HG03025 (cell line): ENCODE results near the gene HLA-DOA.
A peak's percentile ranks its signal among the peaks of the same experiment; 100 is the strongest.

Experiments
- ATAC-seq: cut with Tn5 transposase; IDR thresholded peaks from one replicate; pipeline ENCODE4 v1.9.1; 2021; ENCODE audit warnings: mild to moderate bottlenecking, moderate library complexity; ENCODE audit not compliant: unreplicated experiment, low FRiP score

HLA-DOA gene

DNA sequence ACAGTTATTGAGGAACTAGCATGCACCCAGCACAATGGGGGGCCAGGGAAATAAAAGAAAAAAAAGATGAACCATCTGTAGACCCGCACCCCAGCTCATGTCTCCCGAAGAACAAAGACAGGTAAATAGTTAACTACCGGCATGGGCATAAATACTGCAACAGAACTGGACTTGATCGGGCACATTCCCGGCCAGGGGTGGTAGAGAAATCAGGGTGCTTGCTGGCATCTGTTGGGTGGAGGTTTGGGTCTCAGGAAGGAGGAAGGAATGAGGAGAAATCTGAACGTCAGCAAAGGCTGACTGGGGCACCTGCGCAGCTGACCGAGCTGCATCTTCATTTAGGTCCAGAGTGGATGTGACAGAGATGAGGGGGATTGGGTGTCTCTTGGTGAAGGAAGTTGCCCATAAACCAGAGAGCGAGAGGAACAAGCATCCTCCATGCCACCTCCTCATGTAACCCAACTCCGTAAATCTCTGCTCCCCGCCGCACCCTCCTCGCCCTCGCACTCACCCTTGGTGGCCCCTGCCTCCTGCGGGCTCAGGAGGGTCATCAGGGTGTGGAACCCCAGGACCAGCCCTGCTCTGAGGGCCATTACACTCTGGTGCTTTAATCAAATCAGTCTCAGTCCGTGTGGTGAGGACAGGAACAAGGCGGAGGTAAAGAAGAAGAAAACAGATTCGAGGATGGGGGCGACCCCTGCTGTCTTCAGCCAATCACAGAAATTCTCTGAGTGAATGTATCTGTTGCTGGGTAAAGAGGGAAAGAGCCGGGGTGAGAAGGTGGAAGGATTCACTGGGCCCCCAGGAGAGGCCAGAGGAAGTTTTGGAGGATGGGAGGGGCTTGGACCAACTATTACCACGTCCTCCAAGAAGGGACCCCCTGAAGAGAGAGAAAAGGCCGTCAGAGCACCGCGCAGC lies at the start of gene HLA-DOA:
HLA-DOA (minus strand) TSS at position 648 of the 918 bp plus-strand sequence.
- no peak for ATAC-seq

DNA sequence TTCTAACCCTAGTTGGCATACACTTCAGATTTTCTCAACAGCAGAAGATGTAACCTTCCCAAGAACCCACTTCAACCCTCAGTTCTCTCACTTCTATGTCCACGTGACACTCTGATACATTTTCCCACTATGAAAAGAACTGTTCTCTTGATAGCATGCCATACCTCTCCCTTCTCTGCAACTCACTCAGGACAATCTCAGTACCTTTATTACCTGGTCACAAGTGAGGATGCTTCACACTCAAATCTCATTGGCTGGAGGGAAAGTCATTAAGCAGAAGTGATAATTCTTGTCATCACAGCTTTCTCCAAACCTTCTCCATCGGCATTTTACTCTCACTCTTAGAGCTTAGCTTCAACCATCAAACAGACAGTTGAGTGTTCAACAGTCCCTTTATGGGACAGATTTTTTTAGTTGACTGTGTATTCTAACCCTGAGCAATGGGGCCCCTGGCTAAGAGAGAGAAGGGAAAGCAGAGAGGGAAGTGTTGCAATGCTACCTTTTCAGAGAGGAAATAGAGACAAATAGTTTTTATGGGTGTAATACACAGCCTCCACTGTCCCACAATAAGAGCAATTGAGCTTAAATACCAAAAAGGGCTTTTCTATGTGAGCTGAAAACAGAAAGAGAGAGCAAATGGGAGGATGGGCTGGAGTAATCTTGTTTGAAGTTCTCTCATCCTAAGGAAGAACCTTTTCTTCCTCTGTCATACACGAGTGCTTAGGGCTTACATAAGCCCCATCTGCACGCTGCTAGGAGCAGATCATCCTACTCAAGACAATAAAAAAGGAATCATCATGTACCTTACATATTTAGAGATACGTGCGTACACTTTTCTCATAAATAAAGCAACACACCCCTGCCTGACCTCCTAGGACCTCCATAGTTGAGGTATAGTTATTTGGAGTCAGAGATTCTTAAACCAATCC lies 48.1 kb upstream of the HLA-DOA start:
- no peak for ATAC-seq

DNA sequence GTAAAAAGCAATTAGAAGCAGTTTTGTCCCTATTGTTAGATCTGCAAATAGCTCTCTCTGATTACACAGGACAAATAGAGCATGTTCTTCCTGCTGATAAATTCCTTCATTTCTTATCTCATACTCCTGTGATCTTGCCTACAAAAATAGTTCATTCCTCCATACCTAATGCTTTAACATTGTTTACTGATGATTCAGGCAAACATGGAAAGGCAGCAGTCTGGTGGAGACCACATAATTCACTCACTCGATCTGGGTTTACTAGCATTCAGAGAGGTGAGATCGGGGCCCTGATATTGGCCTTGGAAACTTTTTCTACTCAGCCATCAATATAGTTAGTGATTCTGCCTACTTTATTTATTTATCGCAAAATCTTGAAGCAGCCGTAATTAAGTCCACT lies 43.8 kb upstream of the HLA-DOA start:
- ATAC-seq = no peak

DNA sequence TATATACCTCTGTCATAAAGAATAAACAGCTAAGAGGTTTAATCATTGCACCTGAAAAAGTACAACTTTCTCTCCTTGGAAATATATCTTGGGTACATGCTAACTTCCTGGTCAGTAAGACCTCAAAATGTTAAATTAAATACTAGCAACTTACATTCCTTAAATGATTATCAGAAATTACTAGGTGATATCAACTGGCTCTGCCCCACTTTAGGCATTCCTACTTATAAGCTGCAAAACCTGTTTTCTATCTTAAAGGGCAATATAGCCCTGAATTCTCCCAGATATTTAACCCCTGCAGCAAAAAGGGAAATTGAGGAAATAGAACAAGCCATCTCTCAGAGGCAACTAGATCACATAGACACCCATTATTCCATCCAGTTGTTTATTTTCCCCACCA lies 43.2 kb upstream of the HLA-DOA start:
- no peak for ATAC-seq

DNA sequence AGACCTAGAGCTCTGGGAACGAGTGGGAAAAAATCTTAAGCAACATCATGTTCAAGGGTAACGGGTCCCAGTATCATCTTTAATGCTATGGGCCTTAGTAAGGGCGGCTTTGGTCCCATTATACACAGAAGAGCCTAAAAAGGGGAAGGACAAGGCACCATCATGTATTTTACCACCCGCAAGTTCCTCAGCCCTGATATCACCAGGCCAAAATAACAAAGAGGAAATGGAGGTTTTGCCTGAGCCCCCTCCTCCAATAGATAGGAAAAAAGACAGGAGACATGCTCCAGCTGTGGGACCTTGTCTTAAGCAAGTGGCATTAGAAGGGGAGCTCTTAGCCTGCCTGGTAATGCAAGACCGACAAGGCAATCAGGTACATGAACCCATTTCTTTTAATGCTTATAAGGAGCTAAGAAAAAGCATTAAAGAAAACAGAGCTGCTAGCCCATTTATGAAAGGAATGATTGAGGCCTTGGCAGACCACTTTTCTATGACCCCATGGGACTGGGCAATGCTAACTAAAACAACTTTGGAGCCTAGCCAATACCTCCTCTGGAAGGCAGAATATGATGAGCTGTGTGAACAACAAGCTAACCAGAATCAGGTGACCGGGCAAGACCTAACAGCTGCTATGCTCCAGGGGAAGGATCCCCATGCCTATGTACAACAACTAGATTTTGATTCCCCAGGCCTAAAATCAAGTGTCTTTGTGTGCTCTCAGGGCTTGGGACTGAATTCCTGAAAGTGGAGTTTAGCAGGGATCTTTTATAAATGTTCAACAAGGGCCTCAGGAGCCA lies 40.8 kb upstream of the HLA-DOA start:
- no peak for ATAC-seq

DNA sequence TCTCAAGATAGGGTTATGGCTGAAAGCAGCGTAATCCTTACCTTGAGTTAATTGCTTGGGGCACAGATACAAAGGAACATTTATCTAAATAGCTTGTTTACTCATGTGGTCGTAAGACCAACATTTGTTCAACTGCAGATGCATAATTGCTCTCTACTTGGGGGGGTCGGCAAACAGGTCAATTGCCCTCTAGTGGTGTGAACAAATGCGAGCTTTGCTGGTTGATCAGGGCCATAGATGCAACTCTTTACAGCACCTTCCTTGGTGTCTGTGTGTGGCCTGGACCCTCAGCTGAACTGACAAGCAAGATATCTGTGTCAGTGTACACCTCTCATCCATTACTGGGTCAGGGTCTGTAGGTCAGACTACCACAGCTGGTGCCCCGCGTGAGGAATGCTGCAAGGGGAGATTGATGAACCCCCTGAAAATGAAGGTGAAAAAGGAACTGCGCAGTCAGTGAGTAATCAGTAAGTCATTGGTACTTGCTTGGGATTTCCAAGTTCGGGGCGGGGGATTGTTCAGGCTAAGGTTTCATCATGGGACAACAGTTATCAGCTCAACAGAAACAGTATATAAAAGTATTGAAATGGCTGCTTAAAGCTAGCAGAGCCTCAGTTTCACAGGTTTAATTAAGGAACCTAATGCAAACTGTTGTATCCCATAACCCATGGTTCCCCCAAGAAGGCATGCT lies 40.1 kb upstream of the HLA-DOA start:
- ATAC-seq = no peak

DNA sequence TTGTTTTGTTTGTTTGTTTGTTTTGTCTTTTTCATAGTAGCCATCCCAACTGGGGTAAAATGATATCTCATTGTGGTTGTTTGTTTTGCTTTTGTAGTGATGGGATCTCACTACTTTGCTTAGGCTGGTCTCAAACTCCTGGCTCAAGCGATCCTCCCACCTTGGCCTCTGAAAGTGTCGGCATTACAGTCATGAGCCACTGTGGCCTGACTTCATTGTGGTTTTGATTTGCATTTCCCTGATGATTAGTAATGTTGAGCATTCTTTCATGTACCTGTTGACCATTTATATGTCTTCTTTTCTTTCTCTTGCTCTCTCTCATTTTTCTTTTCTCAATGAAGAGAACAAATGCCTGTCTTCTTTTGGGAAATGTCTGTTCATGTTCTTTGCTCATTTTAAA lies 30.8 kb upstream of the HLA-DOA start:
- ATAC-seq = no peak

DNA sequence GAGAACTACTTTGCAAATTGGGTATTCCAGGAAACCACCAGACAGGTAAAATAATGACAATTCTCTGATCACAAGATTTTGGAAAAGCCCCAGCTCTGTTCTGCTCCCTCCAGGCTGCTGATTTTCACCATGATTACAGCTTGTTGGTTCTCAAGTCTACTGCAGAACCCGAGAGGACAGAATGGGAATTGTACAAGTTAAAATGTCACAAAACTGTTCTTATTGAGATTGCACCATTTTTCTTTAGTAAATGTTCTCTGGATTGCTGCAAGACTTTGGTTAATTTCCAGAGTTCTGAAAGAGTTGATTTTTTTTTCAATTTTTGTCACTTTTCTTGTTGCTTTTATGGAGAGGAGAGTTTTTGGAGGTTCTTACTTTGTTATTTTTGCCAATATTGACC lies 27.1 kb upstream of the HLA-DOA start:
- ATAC-seq = no peak

DNA sequence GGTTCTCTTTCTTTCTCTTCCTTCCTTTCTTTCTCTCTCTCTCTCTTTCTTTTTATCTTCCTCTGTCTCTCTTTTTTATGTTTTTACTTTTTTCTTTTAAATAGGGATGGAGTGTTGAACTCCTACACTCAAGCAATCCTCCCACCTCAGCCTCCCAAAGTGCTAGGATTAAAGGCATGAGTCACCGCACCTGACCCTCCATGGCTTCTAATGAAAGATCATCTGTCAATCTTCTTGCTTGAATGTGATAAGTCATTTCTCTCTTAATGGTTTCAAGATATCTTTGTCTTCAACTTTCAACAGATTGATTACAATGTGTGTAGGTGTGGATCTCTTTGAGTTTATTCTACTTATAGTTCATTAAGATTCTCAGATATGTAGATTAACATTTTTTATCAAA lies 25.2 kb upstream of the HLA-DOA start:
- ATAC-seq = no peak

DNA sequence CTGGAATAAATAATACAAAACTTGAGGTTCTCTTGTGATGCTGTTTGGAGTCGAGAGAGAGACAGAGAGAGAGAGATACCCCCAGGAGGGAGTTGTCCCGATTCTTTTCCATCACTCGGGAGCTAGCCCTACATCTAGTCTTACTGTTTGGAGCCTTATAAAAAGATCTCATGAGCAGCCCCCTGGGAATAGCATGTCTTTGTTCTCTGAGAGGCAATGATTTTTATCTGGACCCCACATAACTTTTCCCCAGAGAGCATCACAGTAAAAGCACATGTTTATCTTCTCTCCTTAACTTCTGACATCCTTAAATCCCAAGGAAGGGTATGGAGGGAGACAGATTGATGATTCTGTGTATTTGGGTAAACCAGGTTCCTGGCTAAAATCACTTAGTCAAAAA lies 20.9 kb upstream of the HLA-DOA start:
- no peak for ATAC-seq

DNA sequence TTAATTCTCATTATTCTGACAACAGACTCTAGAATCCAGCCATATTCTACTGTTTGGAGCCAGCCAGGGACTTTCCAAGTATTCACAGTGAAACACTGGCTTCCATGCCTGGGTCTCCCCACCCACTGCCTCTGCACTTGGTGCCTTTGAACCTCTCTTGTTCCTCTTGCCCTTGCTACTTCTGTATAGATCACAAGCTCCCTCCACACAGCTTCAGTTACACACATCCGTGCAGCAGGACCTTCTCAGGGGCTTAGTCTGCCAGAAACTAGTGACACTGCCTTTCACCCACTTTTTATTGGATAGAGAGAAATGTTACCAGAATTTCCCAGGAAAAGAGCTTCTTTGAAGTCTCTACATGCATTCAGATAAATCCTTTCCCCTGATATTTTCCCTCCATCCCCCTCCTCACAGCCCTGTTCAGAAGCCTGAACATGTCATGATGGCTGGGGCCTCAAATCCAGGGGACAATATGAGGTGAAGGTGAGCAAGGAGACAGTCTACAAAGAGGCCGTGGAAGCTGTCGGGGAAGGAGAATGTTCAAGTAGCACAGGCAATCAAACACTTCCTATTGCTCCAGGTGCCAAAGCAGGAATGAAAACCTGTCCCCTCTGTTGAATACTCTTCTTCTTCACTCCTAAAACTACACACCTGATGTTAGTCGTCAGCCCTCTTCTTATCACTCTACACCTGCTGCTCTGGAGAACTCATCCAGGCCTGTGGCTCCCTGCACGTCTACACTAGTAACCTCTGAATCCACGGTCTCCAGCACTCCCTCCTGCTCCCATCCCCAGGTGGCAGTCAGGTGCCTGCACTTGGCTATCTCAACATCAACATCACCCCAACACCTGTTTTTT lies 20.2 kb upstream of the HLA-DOA start:
- ATAC-seq = peak; percentile 71

DNA sequence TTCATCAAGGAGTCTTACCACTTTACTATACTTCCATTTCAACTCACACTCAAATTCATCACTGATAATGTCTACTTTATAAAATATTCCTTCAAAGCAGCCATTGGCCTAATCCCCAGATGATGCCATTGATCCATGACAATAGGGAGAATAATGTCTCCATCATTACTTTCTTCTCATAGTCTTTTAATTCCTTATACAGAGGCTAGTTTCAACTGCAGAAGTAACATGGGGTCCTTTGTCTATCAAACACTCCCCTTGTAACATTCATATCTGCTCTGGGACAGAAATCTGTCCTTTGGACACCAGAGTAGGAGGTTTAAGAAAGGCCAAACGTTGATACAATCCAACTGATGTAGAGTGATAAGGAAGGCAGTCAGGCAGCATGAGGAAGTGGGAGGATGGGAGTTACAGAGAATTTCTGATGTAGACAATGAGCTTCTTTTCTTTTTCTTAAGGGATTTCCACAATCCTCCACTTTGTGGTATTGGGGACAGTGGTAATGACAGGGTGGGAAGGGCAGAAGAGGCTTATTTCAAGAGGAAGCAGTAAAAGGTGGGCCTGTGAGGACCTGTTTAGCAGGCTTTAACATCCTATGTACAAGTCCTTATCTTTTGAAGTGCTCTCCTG lies 18.9 kb upstream of the HLA-DOA start:
- no peak for ATAC-seq

DNA sequence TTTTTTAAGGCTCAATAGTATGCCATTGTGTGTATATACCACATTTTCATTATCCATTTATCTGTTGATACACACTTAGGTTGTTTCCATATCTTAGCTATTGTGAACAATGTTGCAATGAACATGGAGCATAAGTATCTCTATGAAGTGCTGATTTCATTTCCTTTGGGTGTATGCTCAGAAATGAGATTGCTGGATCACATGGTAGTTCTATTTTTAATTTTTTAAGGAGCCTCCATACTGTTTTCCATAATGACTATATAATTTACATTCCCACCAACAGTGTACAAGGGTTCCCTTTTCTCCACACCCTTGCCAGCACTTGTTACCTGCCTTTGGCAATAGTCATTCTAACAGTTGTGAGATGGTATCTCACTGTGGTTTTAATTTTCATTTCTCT lies 15.1 kb upstream of the HLA-DOA start:
- ATAC-seq = no peak

DNA sequence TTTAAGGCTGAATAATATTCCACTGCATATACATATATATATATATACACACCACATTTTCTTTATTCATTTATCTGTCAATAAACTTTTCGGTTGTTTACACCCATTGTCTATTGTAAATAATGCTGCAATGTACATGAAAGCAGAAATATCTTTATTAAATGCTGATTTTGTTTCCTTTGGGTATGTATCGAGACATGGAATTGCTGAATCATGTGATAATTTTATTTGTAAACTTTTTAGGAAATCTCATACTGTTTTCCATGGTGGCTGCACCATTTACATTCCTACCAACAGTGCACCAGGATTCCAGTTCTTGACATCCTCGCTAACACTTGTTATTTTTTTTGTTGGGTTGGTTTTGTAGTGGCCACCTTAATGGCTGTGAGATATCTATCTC lies 14.1 kb upstream of the HLA-DOA start:
- ATAC-seq = no peak

DNA sequence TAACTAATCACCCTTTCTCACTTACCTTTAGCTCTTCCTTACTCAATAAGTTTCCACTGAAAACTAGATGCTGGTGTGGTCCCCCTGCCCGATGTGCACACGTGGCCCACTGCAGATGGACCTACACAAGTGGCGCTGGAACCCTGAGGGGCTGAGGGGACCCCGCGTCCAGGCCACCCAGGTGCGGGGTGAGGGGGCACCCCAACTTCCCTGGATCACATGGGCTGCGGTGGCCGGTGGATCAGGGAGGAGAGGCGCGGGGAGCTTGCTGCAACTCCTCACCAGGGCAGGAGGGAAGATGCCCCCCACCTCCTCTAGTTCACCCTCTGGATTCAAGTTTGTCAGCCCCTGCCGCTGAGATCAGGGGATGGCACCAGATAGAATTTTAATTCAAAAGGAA lies 12.5 kb upstream of the HLA-DOA start:
- no peak for ATAC-seq

DNA sequence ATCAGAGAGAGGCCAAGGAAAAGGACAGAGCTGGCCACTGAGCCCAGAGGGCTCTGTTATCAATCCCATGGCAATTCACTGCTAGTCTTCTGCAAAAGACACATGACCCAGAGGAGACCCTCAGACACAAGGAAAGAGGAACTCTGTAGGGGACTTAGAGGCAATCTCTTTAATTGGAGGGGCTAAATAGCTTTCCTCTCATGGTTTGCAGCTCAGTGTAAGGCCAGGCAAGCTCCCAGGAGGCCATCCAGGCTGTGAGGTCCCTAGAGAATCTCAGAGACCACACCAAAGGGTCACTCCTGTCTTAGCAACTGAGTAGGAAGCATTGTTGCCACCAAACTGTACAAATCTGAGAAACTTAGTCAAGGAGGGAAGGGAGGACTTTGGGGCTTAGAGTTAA lies 10.0 kb upstream of the HLA-DOA start:
- no peak for ATAC-seq

DNA sequence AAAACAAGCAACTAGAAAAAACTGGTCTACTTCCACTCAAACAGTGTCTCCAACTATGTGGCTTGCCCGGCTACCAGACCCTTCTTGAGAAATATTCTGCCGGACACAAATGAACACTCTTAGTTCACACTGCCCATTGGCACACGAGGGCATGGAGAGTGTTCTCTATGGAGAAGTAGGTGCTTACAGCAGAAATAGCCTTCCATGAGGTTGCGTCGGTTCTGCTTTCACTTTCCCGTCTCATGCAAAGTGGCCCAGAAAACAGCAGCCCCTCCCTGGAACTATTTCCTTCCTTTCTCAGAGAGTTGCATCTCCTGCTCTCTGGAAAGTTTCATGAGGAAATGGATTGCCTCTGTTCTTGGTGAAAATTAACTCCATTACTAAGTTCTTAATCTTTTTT lies 9.5 kb upstream of the HLA-DOA start:
- ATAC-seq = no peak

DNA sequence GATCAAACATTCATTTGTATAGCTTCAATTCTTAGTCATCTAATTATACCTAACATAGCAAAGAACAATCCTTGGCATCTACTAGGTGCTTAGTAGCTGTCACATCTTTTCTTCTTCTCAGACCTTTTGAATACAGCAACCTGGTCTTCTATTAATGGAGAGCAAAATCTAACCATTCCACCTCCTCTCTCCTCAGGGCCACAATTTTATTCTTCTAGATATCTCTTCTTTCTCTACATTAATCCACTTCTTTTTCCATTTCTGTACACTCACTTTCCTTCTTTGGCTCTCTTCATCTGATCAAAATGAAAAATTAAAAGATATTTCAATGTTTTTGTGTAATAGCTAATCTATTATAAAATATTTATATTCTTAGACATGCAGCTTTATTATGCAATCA lies 9.0 kb upstream of the HLA-DOA start:
- no peak for ATAC-seq
